ENCODE data around the gene ADAMTS2. TPM values are rescaled to one million over a fixed set of nuclear protein-coding genes. Genes with fewer than 3 reads are reported as not detected.

The ADAMTS2 gene
- total and polyA plus RNA-seq, 2 donors (not counting 3 experiments of a cell fraction or from before 2014, with no cell fraction given), result not detected

DNA sequence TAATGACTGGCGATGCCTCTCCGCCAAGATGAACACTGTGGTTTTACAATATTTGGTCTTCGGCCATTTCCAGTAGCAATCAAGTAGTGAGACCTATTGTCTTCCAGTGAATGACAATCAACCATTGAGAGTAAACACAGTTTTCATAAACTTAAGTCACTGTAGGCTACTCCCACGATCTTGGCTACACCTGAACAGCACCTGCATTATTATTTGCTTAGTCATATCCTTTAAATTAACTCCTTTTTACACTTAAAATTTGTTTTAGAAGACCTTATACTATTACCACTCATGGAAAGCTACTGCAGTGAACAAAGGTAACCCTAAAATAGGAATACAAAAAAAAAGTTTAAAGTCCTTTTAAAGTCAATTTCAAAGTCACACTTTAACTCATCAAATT, 226.9 kb downstream of the ADAMTS2 start:
- DNase-seq (ENCODE audit: low read depth, low spot score) (no peak), FAIRE-seq (no peak)
- Histone ChIP-seq H2AFZ (ENCODE audit: low read depth, low read length) (no peak overlapping the region), H3K4me3 (replicated peaks in 1 of 3; ENCODE audit: insufficient read depth in 1 of 3, low read depth in 1 of 3, low read length in 3 of 3) (no peak overlapping the region), H3K9me3 (replicated peaks; ENCODE audit: control insufficient read depth, insufficient read depth, low read length) (peaks cover 2% of the 10 kb centered on the region), H3K9me1 (replicated peaks; ENCODE audit: control insufficient read depth, extremely low read depth, insufficient read depth, low read length) (no peaks in the 10 kb centered on the region), H3K4me1 (ENCODE audit: control insufficient read depth, extremely low read depth, insufficient read depth, low read length) (no peaks in the 10 kb centered on the region), H3K36me3 (ENCODE audit: control insufficient read depth in 2 of 2, extremely low read depth in 1 of 2, insufficient read depth in 2 of 2, low read length in 2 of 2) (no peaks in the 10 kb centered on the region), H3K79me2 (ENCODE audit: control insufficient read depth, insufficient read depth, low read length) (no peaks in the 10 kb centered on the region), H4K20me1 (replicated peaks; ENCODE audit: control insufficient read depth, extremely low read depth, insufficient read depth, low read length) (no peaks in the 10 kb centered on the region), H3K27ac (ENCODE audit: insufficient read depth, low read depth, low read length) (no peak overlapping the region), H3K4me2 (ENCODE audit: insufficient read depth, low read length) (no peak overlapping the region), H3K27me3 (ENCODE audit: control insufficient read depth in 2 of 2, insufficient read depth in 2 of 2, low read length in 2 of 2) (no peaks in the 10 kb centered on the region), H3K9ac (replicated peaks; ENCODE audit: extremely low read depth, insufficient read depth, low read length) (no peak overlapping the region)
- CTCF ChIA-PET, result no interaction called here
- BruUV-seq (replicated peaks), result no TSS peak
- POLR2A ChIA-PET, result no interaction called here
- TF ChIP-seq, protein P1, sequence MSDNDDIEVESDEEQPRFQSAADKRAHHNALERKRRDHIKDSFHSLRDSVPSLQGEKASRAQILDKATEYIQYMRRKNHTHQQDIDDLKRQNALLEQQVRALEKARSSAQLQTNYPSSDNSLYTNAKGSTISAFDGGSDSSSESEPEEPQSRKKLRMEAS (IDR thresholded peaks at IDR 0.05; ENCODE audit: insufficient read depth, insufficient read length), result no peak
- TF ChIP-seq EZH2 (IDR thresholded peaks at IDR 0.05; ENCODE audit: borderline replicate concordance, low read depth, low read length, severe bottlenecking), result no peak
- no peak for TF ChIP-seq POLR2AphosphoS5 (IDR thresholded peaks at IDR 0.05; ENCODE audit: insufficient read depth, low read depth, low read length)
- no peak for TF ChIP-seq JUN (IDR thresholded peaks at IDR 0.05; ENCODE audit: borderline replicate concordance, insufficient read depth, insufficient read length, low read depth)
- no peak for TF ChIP-seq POLR2A (IDR thresholded peaks at IDR 0.05; ENCODE audit: low read depth, low read length)
- no peak for TF ChIP-seq GATA2 (IDR thresholded peaks at IDR 0.05; ENCODE audit: insufficient read depth, insufficient read length, low read depth, low read length)
- TF ChIP-seq, protein P2, sequence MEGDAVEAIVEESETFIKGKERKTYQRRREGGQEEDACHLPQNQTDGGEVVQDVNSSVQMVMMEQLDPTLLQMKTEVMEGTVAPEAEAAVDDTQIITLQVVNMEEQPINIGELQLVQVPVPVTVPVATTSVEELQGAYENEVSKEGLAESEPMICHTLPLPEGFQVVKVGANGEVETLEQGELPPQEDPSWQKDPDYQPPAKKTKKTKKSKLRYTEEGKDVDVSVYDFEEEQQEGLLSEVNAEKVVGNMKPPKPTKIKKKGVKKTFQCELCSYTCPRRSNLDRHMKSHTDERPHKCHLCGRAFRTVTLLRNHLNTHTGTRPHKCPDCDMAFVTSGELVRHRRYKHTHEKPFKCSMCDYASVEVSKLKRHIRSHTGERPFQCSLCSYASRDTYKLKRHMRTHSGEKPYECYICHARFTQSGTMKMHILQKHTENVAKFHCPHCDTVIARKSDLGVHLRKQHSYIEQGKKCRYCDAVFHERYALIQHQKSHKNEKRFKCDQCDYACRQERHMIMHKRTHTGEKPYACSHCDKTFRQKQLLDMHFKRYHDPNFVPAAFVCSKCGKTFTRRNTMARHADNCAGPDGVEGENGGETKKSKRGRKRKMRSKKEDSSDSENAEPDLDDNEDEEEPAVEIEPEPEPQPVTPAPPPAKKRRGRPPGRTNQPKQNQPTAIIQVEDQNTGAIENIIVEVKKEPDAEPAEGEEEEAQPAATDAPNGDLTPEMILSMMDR (IDR thresholded peaks at IDR 0.05; ENCODE audit: extremely low read depth in 1 of 2, insufficient read depth in 1 of 2, low read depth in 1 of 2, low read length in 2 of 2), result no peak
- TF ChIP-seq MYC (IDR thresholded peaks at IDR 0.05; ENCODE audit: low read depth, low read length), result no peak
- no peak for TF ChIP-seq FOS (IDR thresholded peaks at IDR 0.05; ENCODE audit: borderline replicate concordance, insufficient read depth, low read length)
- intact Hi-C loops (cut with micrococcal nuclease), result no loop called here
- dilution Hi-C loops (cut with MboI; ENCODE audit: extremely low pct_ligation_motif_present, low sequenced_read_pairs), result no loop called here
